HG02678 (cell line): ENCODE measurements around the gene MYRFL.
"Not testable (repeated sequence)": the region's sequence is repeated elsewhere in the genome, so short reads cannot be mapped to it uniquely, and the experiment has no call there.

Source experiments
- ATAC-seq: cut with Tn5 transposase; IDR thresholded peaks from one replicate; pipeline ENCODE4 v1.9.1; 2021; ENCODE audit warnings: mild to moderate bottlenecking, moderate library complexity; ENCODE audit not compliant: unreplicated experiment

The MYRFL gene

GRCh38 chr12:69985656-69986055 lies 160.6 kb downstream of the MYRFL start:
- peak; percentile 89 for ATAC-seq

GRCh38 chr12:69986114-69986513 lies 161.1 kb downstream of the MYRFL start:
- no peak for ATAC-seq

- ATAC-seq = no peak
Observed at GRCh38 chr12:69987579-69988091, 162.6 kb downstream of the MYRFL start.

- no peak for ATAC-seq
Observed at GRCh38 chr12:69988481-69989321, 163.7 kb downstream of the MYRFL start.

GRCh38 chr12:69991690-69992288 lies 166.8 kb downstream of the MYRFL start:
- ATAC-seq = no peak

- ATAC-seq = no peak
Observed at GRCh38 chr12:69993433-69993832, 168.4 kb downstream of the MYRFL start.

- not testable (repeated sequence) for ATAC-seq
Observed at GRCh38 chr12:69994086-69994485, 169.1 kb downstream of the MYRFL start.

GRCh38 chr12:69994724-69995173 lies 169.7 kb downstream of the MYRFL start:
- ATAC-seq = no peak

- ATAC-seq = no peak
Observed at GRCh38 chr12:69996241-69996640, 171.2 kb downstream of the MYRFL start.

GRCh38 chr12:69996722-69997121 lies 171.7 kb downstream of the MYRFL start:
- ATAC-seq = no peak

- ATAC-seq = no peak
Observed at GRCh38 chr12:69998011-69998410, 173.0 kb downstream of the MYRFL start.

- no peak for ATAC-seq
Observed at GRCh38 chr12:69998922-69999321, 173.9 kb downstream of the MYRFL start.

GRCh38 chr12:69999561-69999960 lies 174.5 kb downstream of the MYRFL start:
- no peak for ATAC-seq

GRCh38 chr12:70002097-70002911 lies 177.3 kb downstream of the MYRFL start:
- ATAC-seq = no peak

- ATAC-seq = no peak
Observed at GRCh38 chr12:70002912-70003255, 177.9 kb downstream of the MYRFL start.

- ATAC-seq = no peak
Observed at GRCh38 chr12:70005864-70006618, 181.0 kb downstream of the MYRFL start.

- ATAC-seq = no peak
Observed at GRCh38 chr12:70006619-70006973, 181.6 kb downstream of the MYRFL start.

- no peak for ATAC-seq
Observed at GRCh38 chr12:70007687-70008086, 182.7 kb downstream of the MYRFL start.
